NCI-H69 (cell line): ENCODE measurements around the gene ADAT1.
"Not testable (repeated sequence)": the region's sequence is repeated elsewhere in the genome, so short reads cannot be mapped to it uniquely, and the experiment has no call there.

Source experiments
- DNase-seq: peaks from one replicate; lab custom pipeline; 2025; lab: John Stamatoyannopoulos, UW

ADAT1 gene

DNA sequence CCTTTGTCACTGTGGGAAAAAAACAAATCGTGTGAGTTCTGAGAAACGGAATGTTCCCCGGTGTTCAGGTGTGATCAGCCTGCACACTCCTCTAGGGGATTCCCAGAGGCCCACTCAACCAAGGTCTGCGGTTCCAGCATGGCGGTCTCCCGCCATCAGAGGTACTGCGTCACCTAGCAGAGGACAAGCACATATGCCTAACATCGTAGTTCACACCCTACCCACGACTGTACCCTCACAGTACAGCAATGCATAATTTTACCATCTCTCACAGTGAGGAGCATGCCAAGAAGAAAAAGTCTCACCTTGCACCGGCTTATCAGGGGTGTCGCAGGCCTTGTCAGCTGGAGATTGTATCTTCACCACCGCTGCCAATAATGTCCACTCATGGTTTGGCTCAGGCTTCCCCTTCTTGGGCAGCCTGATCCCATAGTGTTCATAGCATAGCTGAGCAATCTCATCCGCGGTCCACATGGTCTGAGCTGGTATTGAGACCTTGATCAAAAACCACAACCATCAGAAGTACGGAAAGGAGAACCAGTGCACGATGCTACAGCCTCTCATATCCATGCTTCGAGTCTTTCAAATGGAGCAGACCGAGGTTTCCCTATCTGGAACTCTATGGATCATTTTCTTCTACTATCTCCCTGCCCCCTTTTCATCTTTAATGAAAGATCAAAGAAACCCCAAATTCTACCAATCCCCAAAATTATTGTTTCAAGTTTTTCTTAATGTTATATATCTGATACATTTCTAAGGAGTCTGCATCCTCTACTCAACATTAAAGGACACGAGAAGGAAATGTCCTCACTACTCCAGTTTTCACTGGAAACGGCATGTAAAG lies 2.5 kb downstream of the ADAT1 start:
- DNase-seq, result no peak

DNA sequence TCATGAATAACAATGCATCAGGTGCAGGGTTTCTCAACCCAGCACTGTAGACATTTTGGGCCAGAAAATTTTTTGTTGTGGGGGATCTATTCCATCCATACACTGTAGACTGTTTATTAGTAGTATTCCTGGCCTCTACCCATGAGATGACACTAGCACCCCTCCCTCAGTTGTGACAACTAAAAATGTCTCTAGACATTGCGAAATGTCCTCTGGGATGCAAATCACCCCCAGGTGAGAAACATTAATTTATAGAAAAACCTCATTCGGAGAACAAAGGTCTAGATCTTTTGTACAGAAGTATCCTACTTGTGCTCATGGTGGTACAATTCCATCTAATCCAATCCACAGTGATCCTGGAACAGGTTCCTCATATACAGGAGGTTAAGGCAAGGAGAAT lies 4.3 kb downstream of the ADAT1 start:
- DNase-seq, result no peak

DNA sequence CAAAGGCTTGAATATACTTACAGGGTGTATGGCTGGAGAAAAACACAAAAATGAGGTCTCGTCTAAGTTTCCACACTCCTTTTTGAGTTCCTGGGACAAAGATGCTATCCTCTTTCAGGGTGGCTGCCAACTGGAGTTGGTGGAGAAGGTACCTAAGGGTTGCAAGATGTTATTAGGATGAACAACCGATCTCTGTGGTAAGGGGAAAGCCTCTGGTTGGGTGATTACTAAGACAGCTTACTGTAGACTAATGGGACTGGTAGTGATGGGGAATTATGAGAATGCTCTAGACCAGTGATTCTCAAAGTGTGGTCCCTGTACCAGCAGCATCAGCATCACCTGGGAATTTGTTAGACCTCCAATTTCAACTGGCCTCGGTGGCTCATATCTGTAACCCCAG lies 6.0 kb downstream of the ADAT1 start:
- DNase-seq, result no peak

DNA sequence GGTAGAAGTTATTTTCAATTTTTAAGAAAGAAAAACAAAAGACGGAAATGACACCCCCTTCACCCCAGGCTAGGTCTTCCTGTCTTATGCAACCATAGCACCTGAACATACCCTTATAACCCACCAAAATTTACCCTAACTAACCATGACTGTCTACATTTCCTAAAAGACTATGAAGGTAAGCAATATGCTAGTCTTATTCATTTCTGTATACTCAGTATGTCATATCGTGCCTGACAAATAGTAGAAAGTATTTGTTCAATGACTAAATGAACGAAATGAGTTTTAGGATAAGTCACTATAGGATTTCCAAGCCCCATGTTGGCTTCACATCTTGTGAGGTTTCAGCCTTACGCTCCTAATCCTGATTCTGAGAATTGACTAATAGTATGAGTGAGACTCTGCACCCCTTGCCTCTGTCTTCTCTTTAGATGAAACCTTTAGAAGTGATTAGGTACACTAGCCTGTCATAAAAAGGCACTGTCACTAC lies 6.5 kb downstream of the ADAT1 start:
- DNase-seq, result no peak

DNA sequence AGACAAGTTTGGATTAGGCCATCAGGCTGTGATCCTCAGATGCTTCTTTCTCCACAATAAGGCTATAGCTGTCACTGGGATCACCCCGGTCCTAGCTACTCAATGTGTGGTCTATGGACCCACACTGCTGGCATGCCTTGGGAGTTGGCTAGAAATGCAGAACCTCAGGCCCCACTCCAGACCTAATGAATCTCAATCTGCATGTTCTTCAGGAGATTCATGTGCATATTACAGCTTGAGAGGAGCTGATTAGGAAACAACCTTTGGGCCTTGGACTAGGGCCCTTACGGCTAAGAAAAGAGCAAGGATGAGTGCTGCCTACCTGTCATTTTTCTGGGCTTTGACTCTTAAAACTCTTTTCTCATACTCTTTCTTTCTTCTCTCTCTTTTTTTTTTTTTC lies 7.5 kb downstream of the ADAT1 start:
- no peak for DNase-seq

DNA sequence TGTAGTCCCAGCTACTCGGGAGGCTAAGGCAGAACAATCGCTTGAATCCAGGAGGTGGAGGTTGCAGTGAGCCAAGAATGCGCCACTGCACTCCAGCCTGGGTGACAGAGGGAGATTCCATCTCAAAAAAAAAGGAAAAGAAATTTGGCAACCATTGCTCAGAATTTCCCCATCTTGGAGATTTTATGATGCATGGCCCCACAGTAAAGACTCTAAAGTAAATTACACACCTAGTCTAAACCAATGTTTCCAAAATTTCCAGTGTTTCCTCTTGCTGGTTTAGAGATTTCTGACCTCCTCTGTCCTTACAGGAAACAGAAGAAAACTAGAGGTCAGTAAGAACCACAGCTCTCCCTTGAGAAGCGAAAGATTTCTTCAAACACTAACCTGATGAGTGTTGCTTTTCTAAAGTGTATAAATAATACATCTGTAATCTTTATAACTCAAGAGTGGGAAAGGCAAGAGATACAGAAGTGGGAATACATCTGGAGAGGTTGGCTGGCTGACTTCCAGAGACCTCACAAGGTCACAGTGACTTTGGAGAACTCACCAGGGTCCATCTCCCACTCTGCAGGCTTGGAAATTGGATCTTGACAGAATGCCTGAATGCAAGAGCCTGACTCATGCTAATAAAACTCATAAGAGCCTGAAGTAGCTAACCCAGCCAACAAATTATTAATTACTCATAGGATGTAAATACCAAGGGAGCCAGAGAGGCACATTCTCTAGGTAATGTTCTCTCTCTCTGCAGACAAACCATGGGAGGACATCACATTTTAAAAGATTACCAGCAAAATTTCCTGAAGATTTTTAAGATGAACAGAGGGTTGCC lies 8.8 kb downstream of the ADAT1 start:
- no peak for DNase-seq

DNA sequence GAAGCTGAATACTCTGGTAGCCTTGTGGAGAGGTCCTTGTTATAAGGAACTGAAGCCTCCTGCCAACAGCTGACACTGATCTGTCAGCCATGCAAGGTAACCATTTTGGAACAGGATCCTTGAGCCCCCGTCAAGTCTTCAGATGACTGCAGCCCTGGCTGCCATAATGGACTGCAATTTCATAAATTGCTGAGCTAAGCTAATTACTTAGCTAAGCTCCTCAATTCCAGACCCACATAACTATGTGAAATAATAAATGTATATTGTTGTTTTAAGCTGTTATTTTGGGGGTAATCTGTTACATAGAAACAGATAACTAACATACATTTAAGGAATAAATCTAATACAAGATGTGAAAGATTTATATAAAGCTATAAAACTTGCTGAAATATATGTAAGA lies 16.6 kb downstream of the ADAT1 start:
- no peak for DNase-seq

DNA sequence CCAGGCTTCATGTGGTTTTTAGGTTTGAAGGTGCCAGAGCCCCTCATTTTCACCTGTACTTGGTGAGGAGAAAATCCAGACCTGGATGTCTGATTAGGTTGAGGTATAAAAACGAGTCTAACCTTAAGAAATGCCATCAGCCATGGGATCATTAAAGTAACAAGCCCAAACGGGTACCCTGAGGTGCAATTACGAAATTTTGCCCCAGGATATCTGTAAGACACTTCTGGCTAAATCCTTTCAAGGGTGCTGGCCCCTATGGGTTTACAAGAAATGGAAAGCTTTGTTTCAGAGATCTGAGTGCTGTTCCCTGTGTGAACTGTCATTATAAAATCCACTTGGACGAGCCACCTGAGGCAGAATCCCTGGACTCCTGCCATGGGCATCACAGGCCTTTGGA lies 19.8 kb downstream of the ADAT1 start:
- DNase-seq, result no peak

DNA sequence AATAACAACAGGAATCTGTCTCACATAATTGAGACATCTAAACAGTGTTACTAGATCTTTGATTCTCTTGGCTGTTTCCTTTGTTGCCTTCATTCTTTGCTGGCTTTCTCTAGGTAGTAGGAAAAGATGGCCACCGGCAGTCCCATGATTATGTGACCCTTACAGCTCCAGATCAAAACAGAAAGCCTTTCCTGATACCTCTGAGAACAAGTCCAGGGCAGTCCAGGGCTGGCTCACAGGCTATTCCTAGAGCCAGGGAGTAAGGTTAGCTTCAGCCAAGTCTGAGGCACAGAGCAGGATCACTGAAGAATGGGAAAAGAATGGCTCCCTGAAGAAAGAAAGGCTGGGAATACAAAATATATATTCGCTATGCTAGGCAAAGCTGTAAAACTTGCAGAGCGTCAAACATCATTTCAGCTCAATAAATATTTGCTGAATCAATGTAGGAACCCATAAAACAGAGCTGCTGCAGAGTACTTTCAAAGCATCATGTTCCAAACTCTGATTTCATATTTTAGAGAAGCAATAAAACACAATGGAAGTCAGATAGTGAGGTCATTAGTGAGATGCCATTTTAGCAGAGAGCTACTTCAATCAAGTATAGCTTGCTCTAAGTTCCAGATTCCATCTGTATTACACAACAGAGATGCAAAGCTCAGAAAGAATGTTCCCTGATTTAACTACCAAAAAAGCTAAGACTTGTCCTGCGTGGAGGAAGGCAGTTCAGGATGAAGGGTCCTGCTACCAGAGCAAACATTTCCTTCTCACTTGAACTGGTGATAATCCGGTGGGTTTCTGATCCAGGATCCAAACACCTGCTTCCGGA lies 23.4 kb downstream of the ADAT1 start:
- no peak for DNase-seq

DNA sequence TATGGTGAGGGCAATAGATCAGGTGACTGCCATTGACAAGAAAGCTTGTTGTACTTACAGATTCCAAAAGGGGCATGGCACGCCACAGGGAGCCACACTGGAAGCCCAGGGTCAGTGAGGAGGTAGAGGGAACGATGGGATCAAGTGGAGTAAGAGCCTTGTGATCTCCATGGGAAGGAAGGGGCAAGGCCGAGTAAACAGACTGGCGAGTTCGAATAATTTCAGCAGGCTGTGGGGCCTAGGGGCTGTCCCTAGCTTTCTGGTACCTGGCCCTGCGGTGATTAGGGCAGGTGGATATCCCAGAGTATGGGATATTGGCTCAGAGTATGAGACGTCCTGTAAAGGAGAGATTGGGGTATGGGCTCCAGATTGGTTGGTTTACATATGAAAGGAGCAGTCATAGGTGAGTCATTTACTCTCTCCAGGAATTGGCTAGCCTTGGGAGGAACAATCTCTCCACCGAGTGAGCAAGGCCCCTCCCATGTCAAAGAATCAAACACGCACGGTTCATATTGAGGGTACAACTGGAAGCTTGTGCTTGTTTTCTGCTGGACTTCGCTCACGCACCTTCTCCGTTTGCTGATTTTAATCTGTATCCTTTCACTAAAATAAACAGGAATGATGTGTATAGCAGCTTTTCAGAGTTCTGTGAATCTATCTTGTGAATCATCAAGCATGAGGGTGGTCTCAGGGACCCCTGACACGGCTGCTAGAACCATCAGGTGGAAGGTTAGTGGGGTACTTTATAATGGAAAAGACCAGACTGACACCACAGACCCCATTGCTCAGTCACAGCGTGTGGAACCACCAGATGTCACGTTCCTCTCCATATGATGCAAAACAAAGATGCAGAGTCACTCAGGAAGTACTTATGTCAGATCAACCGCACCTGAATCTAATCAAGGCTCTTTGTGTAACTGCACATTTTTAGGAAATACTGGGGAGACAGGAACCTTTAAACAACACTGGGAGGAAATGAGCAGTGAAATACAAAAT lies 29.0 kb downstream of the ADAT1 start:
- no peak for DNase-seq

DNA sequence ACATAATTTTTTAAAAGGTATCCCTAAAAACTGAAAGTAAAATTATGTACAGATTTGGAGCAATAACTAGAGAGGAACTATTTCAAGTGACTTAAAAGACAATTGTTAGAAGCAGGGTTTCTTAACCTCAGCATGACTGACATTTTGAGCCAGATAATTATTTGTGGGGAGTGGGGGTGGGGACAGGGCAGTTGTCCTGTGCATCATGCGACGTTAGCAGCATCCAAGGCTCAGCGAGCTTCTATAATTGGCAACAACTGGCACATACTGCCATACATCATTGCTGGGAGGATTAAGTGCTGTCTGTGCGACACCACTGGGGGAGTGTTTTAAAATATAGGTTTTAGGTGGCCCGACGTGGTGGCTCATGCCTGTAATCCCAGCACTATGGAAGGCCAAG lies 29.8 kb downstream of the ADAT1 start:
- no peak for DNase-seq

DNA sequence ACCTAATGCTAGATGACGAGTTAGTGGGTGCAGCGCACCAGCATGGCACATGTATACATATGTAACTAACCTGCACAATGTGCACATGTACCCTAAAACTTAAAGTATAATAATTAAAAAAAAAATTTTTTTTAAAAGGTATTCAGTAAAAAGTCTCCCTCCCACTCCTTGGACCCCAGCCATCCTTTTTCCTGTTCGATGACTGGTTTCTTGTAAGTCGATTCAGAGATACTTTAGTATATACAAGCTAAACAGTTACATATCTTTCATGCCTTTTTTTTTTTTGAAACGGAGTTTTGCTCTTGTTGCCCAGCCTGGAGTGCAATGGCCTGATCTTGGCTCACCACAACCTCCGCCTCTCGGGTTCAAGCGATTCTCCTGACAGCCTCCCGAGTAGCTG lies 31.2 kb downstream of the ADAT1 start:
- not testable (repeated sequence) for DNase-seq

DNA sequence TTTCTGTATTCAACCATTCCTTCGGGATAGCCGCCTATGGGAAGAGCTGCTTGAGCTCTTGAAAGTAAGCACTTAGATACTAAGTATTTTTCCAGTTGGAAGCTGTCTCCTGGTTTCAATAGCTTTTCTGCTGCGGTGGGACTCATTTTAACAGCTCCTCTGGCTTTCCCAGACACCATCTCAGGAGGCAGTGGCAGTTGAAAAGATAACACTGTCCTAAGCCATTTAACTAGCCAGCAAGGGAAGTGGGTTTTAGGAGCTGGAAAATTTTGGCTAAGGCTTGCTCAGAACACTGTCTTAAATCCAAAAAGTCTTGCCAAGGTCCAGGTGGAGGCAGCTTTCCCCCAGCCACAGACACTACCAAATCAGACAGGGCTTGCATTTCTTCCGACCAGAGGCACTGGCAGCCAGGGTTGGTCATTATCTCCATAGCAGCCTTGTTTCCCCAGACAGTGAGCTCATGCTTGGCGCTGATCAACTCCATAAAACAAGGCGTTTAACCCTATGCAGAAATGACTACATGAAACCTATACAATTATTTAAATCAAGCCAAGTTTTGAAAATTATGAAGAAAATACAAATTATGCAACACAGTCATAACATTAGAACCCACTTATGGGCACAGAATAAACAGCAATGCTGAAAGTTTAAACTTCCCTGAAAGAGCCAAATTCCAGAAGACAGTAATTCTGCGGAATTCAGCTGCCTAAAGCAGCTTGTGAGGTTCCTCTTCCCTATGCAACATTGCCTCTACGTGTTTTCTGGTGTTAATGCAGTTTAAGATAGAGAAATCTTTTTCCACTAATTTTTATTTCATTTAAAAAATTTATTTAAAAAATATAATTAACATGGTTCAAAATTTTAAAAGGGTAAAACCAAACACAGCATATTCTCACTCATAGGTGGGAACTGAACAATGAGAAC lies 31.9 kb downstream of the ADAT1 start:
- peak; percentile 7 for DNase-seq

DNA sequence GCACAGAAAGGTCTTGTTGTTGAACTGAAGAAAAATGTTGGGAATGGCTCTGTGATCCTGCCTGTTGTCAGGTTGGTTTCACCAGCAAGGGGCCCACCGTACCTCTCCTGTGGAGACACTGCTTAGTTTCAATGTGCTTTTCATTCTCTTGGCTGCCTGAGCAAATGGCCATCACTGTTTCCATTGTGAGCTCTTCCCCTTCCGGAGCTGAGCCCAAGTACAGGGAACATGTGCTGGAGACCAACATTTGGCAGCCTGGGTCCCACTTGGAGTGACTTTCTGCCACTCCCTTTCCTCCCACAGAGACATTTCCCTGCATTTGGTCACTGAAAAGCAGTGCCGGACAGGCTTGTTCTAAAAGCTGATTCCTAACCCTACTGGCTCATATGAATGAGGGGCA lies 33.8 kb downstream of the ADAT1 start:
- no peak for DNase-seq

DNA sequence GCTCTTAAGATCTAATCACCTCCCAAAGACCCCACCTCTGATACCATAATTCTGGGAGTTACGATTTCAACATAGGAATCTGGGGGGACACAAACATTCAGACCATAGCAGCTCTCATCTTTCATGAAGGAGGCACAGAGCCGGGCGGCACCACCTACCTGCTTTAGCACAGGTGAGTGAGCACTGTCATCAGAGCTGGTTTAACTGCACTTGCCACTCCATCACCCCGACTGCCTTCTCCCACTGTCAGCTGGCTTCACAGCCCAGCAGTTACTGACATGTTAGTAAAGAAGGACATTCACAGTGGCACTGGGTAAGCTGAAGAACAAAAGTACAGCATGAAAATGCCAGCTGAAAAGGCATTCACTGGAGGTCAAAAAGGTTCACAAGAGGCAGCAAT lies 34.4 kb downstream of the ADAT1 start:
- DNase-seq, result no peak

DNA sequence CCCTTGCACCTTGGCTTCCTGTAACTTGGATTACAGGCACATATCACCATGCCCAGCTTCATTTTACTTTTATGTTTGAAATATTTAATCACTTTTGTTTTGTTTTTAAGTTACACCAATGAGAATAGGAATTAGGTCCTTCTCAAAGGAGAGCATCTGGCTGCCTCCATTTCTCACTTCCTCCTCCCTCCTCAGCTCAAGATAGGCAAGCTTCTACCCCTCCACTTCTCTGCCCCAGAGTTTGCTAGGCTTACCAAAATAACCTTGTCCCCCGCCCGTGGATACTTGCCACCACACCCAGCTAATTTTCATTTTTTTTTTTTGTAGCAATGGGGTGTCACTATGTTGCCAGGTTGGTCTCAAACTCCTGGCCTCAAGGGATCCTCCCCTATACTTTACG lies 39.0 kb downstream of the ADAT1 start:
- DNase-seq, result no peak

DNA sequence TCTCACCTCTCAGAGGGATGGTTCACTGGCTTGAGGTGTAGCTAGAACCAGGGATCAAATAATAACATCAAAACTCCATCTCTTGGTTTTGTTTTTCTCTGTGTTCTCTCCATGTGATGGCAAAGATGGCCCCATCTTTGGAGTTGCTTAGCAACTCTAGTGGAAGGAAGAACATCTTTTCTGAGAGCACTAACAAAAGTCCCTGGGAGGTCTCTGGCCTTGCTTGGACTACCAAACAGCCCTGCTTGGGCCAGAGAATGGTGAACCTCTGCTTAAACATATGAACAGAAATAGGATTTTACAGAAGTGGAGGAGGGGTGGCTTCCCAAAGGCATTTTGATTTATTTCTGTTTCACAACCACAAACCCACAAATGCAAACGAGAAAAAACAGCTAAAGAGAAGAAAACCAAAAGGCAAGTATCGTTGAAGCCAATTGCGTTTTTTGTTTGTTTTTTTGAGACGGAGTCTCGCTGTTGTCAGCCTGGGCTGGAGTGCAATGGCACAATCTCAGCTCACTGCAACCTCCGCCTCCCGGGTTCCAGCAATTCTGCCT lies 43.7 kb downstream of the ADAT1 start:
- DNase-seq, result no peak

DNA sequence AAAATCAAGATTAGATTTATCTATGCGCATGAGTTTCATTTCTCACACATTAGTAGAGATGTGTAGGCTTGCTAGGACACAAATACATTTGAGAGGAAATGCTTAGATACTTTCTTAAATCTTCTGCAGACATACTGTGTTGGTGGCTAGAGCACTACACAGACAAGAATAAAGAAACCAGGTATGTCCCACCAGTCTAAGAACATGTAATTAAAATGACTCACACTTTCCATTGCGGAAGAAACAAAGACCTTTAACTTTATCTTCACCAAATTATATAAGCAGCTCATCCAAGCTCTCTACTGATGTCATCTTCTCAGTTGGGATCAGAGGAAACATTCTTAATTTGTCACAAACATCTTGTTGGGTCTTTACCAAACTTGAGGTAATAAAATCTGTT lies 44.4 kb downstream of the ADAT1 start:
- no peak for DNase-seq

DNA sequence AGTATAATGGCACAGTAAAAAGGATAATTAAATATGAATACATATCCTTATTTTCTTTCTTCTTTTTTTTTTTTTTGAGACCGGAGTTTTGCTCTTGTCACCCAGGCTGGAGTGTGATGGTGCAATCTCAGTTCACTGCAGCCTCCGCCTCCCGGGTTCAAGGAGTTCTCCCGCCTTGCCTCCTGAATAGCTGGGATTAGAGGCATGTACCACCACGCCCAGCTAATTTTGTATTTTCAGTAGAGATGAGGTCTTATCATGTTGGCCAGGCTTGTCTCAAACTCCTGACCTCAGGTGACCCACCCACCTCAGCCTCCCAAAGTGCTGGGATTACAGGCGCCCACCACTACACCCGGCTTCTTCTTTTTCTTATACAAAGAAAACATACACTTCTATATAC lies 44.9 kb downstream of the ADAT1 start:
- no peak for DNase-seq

DNA sequence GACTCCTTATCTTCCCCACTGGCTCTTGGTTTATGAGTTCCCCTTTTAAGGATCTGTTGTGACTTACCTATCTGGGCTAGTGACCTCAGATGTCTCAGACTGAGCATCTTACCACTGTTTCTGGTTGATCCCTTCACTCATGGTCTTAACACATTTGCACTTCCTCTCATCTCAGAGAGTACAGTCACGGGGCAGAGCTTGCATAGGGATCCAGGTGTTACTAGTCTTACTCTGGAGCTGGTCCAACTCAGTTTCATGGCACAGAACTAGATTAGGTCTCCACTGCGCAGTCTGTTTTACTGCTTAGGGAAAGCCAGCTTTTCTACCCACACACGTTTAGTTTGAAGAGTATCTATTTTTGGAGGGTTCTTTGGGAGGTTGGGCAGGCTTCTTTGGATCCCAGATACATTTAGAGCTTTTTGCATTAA lies 46.7 kb downstream of the ADAT1 start:
- no peak for DNase-seq
